Measurements from ENCODE around the gene TMEM132A.
A peak's percentile ranks its signal among the peaks of the same experiment; 100 is the strongest.

TMEM132A gene

GRCh38 chr11:60917267-60917666, 7.0 kb upstream of the TMEM132A start:
- no peak for TF ChIP-seq CTCF (IDR thresholded peaks at IDR 0.05; ENCODE audit: insufficient read depth, low read depth, low read length, missing control alignments)
- DNase-seq (ENCODE audit: low read depth): peak; percentile 95

GRCh38 chr11:60918251-60918938, 5.9 kb upstream of the TMEM132A start:
- peak; percentile 69 for DNase-seq (ENCODE audit: low read depth)
- H3K4me3 ChIP-seq (ENCODE audit: low read length): no peak overlapping the region
- TF ChIP-seq CTCF (IDR thresholded peaks at IDR 0.05; ENCODE audit: insufficient read depth, low read depth, low read length, missing control alignments): no peak

More at GRCh38 chr11:60917267-60917666, 7.0 kb upstream of the TMEM132A start:
- H3K4me3 ChIP-seq (ENCODE audit: low read length): no peak overlapping the region

- H3K4me3 ChIP-seq (ENCODE audit: low read length): no peak overlapping the region
- TF ChIP-seq CTCF (IDR thresholded peaks at IDR 0.05; ENCODE audit: insufficient read depth, low read depth, low read length, missing control alignments): no peak
- DNase-seq (ENCODE audit: low read depth): peak; percentile 76
Observed at GRCh38 chr11:60918939-60919265, 5.4 kb upstream of the TMEM132A start.

GRCh38 chr11:60919320-60919719, 4.9 kb upstream of the TMEM132A start:
- peak; percentile 53 for DNase-seq (ENCODE audit: low read depth)
- no peak for TF ChIP-seq CTCF (IDR thresholded peaks at IDR 0.05; ENCODE audit: insufficient read depth, low read depth, low read length, missing control alignments)
- H3K4me3 ChIP-seq (ENCODE audit: low read length): no peak overlapping the region

- no peak for TF ChIP-seq CTCF (IDR thresholded peaks at IDR 0.05; ENCODE audit: insufficient read depth, low read depth, low read length, missing control alignments)
- no peak for DNase-seq (ENCODE audit: low read depth)
- H3K4me3 ChIP-seq (ENCODE audit: low read length): no peak overlapping the region
Observed at GRCh38 chr11:60919956-60920355, 4.3 kb upstream of the TMEM132A start.

- H3K4me3 ChIP-seq (ENCODE audit: low read length): no peak overlapping the region
- TF ChIP-seq CTCF (IDR thresholded peaks at IDR 0.05; ENCODE audit: insufficient read depth, low read depth, low read length, missing control alignments): no peak
- DNase-seq (ENCODE audit: low read depth): no peak
Observed at GRCh38 chr11:60921259-60921658, 3.0 kb upstream of the TMEM132A start.

GRCh38 chr11:60921777-60922335, 2.4 kb upstream of the TMEM132A start:
- no peak for TF ChIP-seq CTCF (IDR thresholded peaks at IDR 0.05; ENCODE audit: insufficient read depth, low read depth, low read length, missing control alignments)
- H3K4me3 ChIP-seq (ENCODE audit: low read length): no peak overlapping the region

More at GRCh38 chr11:60921777-60922335, 2.4 kb upstream of the TMEM132A start:
- DNase-seq (ENCODE audit: low read depth): no peak

Measured in epithelial cell of esophagus (primary cell).